K562 (cell line): ENCODE measurements around the gene HGFAC. TPM values are rescaled to one million over a fixed set of nuclear protein-coding genes. Genes with fewer than 3 reads are reported as not detected.

Experiments used
- ATAC-seq: fragments of 200-7000 bp; cut with Tn5 transposase; 3 replicates; pipeline ENCODE4 v1.9.1; 2020; ENCODE audit warnings: moderate library complexity
- BruUV-seq: library from RNA; stranded (reverse); fragments of 400-500 nt; replicated peaks from 2 replicates; lab custom pipeline; 2021; lab: Mats Ljungman, UMichigan
- CTCF ChIA-PET: fragments of 300-600 bp; formaldehyde crosslinking; extraction: SDS; loops from one replicate; lab custom pipeline; 2021; ENCODE audit warnings: low intra/inter-chr PET ratio; lab: Yijun Ruan, JAX
- POLR2A ChIA-PET: fragments of 300-600, 350-650 bp; sonication (Branson Sonifier 250); formaldehyde crosslinking; extraction: SDS; loops from one replicate; lab custom pipeline; 2021; ENCODE audit warnings: antibody characterized with exemption, inconsistent platforms; lab: Yijun Ruan, JAX
- DNase-seq, 4 experiments: peaks; one replicate each; pipeline versions ENCODE4 v3.0.0 to v3.0.0-alpha.2; 2011 to 2018; ENCODE audit warnings: low spot score in 3 of 4, mixed read lengths in 3 of 4; ENCODE audit errors: extremely low read depth in 1 of 4
- FAIRE-seq: peaks from 2 replicates; lab custom pipeline; 2011; peaks lifted over from hg19 to GRCh38; lab: Jason Lieb, UNC
- H2AFZ ChIP-seq: 2 replicates; pipeline ENCODE4 v1.6.0; 2011; ENCODE audit warnings: low read depth, low read length, control low read depth, inconsistent platforms
- H3K27ac ChIP-seq: fragments of 200-600 bp; 3 replicates; pipeline ENCODE4 v1.8.0; 2011; ENCODE audit warnings: low read depth, mild to moderate bottlenecking, control low read depth, inconsistent platforms, low read length, moderate library complexity, mixed read lengths; ENCODE audit errors: extremely low read depth
- H3K27me3 ChIP-seq, 2 experiments: fragments of 300-600 bp in 1 of 2; 2 replicates in 1 of 2; 3 replicates in 1 of 2; pipeline versions ENCODE4 v1.6.0 to v1.8.0; 2011; ENCODE audit warnings: inconsistent platforms in 2 of 2, low read length in 2 of 2, mild to moderate bottlenecking in 1 of 2, mixed read lengths in 1 of 2, moderate library complexity in 1 of 2; ENCODE audit not compliant: control insufficient read depth in 2 of 2, insufficient read depth in 2 of 2
- H3K36me3 ChIP-seq: fragments of 300-600 bp; 3 replicates; pipeline ENCODE4 v1.8.0; 2011; ENCODE audit warnings: mild to moderate bottlenecking, low read length, inconsistent platforms; ENCODE audit not compliant: control insufficient read depth, insufficient read depth
- H3K4me1 ChIP-seq, 2 experiments: fragments of 200-600 bp in 1 of 2; replicated peaks in 1 of 2; 2 replicates in 1 of 2; 3 replicates in 1 of 2; pipeline versions ENCODE4 v1.5.1 to v1.8.0; 2011; ENCODE audit warnings: inconsistent platforms in 2 of 2, low read length in 2 of 2, mild to moderate bottlenecking in 1 of 2, mixed read lengths in 1 of 2, moderate library complexity in 1 of 2; ENCODE audit not compliant: control insufficient read depth in 2 of 2, insufficient read depth in 2 of 2
- H3K4me2 ChIP-seq: 2 replicates; pipeline ENCODE4 v1.6.1; 2011; ENCODE audit warnings: low read length, control low read depth, inconsistent platforms, mixed read lengths; ENCODE audit not compliant: insufficient read depth
- H3K4me3 ChIP-seq: fragments of 200-600 bp; sonication (generic), shearing (Covaris generic); 2 replicates; pipeline ENCODE4 v1.5.1; 2016; ENCODE audit warnings: control low read depth, inconsistent platforms
- H3K79me2 ChIP-seq: fragments of 200-600 bp; 3 replicates; pipeline ENCODE4 v1.8.0; 2011; ENCODE audit warnings: low read length, inconsistent platforms; ENCODE audit not compliant: control insufficient read depth, insufficient read depth
- H3K9ac ChIP-seq, 2 experiments: 2 replicates each; pipeline versions ENCODE4 v1.6.0 to v1.6.1; 2011; ENCODE audit warnings: low read depth in 2 of 2, low read length in 2 of 2, control low read depth in 1 of 2, inconsistent platforms in 1 of 2, mild to moderate bottlenecking in 1 of 2, mixed read lengths in 1 of 2; ENCODE audit not compliant: insufficient read depth in 1 of 2
- H3K9me1 ChIP-seq: one replicate; pipeline ENCODE4 v1.6.0; 2011; ENCODE audit warnings: inconsistent platforms, mild to moderate bottlenecking, low read length, moderate library complexity; ENCODE audit not compliant: control insufficient read depth, insufficient read depth
- H3K9me3 ChIP-seq: replicated peaks from 2 replicates; pipeline ENCODE4 v1.5.1; 2011; ENCODE audit warnings: low read depth, low read length, inconsistent platforms; ENCODE audit not compliant: control insufficient read depth, insufficient read depth
- H4K20me1 ChIP-seq: replicated peaks from 2 replicates; pipeline ENCODE4 v1.6.1; 2011; ENCODE audit warnings: low read length, inconsistent platforms, mixed read lengths; ENCODE audit not compliant: control insufficient read depth, insufficient read depth
- PHF8 ChIP-seq: fragments of 200-600 bp; sonication (generic); IDR thresholded peaks from 2 replicates; pipeline ENCODE4 v1.6.1; 2012; ENCODE audit warnings: mixed run types, mild to moderate bottlenecking, inconsistent platforms, low read length, moderate library complexity, borderline replicate concordance
- USF2 ChIP-seq: sonication (generic); formaldehyde crosslinking; IDR thresholded peaks from 2 replicates; pipeline ENCODE4 v1.5.0; 2020; ENCODE audit warnings: missing genetic modification reagents
- ZNF76 ChIP-seq: fragments of 250-450 bp; sonication (Bioruptor Pico); IDR thresholded peaks from 2 replicates; pipeline ENCODE4 v1.4.0; 2020; ENCODE audit warnings: mild to moderate bottlenecking, moderate library complexity, borderline replicate concordance
- WGBS: fragments of 100-300 bp; shearing (Covaris generic); methylation state at CpG from one replicate; pipeline ENCODE4 v1.1.6; 2016; ENCODE audit warnings: low coverage, mixed read lengths; ENCODE audit not compliant: insufficient coverage; ENCODE audit errors: missing lambda C conversion rate; 5-methylcytosine and 5-hydroxymethylcytosine counted together
- in situ Hi-C: fragments of 300-500 bp; cut with MboI; formaldehyde crosslinking; loops from 4 replicates; pipeline ENCODE4 v1.15.0; 2018; ENCODE audit warnings: inconsistent platforms, mixed read lengths
- intact Hi-C: fragments of 100-400 bp; cut with micrococcal nuclease; formaldehyde crosslinking; loops from 2 replicates; pipeline ENCODE4 v1.14.2; 2022
- polyA plus RNA-seq, 8 experiments: library from polyadenylated mRNA; depleted of rRNA in 4 of 8; stranded (reverse) in 5 of 8; unstranded in 3 of 8; fragments of >200 nt; fragmentation: Nextera tagmentation in 2 of 8; fragmentation: Illumina TruSeq in 1 of 8; extraction: Ambion mirVana in 2 of 8; extraction: Trizol in 1 of 8; gene quantifications; 2 replicates each; pipeline versions ENCODE4 v1.2.1 to v1.2.3, GENCODE V29; 2011 to 2014; ENCODE audit warnings: inconsistent platforms in 1 of 8, missing spikeins in 1 of 8
- total RNA-seq, 7 experiments: library from RNA; depleted of rRNA in 6 of 7; stranded (reverse); fragments of >200 nt in 6 of 7; fragmentation: Illumina TruSeq in 2 of 7; extraction: Trizol in 2 of 7; gene quantifications; 2 replicates each; pipeline versions ENCODE4 v1.2.1 to v1.2.3, GENCODE V29; 2011 to 2021; ENCODE audit warnings: low replicate concordance in 1 of 7

HGFAC gene
- total and polyA plus RNA-seq, 9 of the 15 experiments (the other 6 are each of a cell fraction or from before 2014, with no cell fraction given) = 0.13 TPM; not detected in 8

GRCh38 chr4:3475041-3475712 lies 33.4 kb downstream of the HGFAC start (continued):
- no peak for TF ChIP-seq USF2
- no peak for TF ChIP-seq PHF8

- Histone ChIP-seq H3K4me3 (no peak overlapping the region), H3K27me3 (peaks cover 33 to 80% of the 10 kb centered on the region in 2 experiments; a peak in 4 of 5 replicates), H3K9ac (no peak overlapping the region), H3K9me1 (no peaks in the 10 kb centered on the region), H4K20me1 (peaks cover 5% of the 10 kb centered on the region; the same call in 1 of the 2 replicates), H3K27ac (no peak overlapping the region), H3K36me3 (no peaks in the 10 kb centered on the region), H3K79me2 (no peaks in the 10 kb centered on the region), H3K4me2 (no peak overlapping the region), H3K9me3 (no peaks in the 10 kb centered on the region), H3K4me1 (peaks cover 0 to 37% of the 10 kb centered on the region in 2 experiments; a peak in 2 of 5 replicates), H2AFZ (no peak overlapping the region)
- WGBS = 0% methylated on average over 8 of the region's 22 CpGs
- intact Hi-C loops (no loop called here), in situ Hi-C loops (no loop called here)
- BruUV-seq = no TSS peak
- no peak for TF ChIP-seq ZNF76
- FAIRE-seq (no peak), DNase-seq (no peak), ATAC-seq (no peak)
- CTCF ChIA-PET = no interaction called here
- POLR2A ChIA-PET = no interaction called here
Measured at GRCh38 chr4:3475713-3476260, 34.0 kb downstream of the HGFAC start.
